ENCODE data around the gene SIVA1.

DNA sequence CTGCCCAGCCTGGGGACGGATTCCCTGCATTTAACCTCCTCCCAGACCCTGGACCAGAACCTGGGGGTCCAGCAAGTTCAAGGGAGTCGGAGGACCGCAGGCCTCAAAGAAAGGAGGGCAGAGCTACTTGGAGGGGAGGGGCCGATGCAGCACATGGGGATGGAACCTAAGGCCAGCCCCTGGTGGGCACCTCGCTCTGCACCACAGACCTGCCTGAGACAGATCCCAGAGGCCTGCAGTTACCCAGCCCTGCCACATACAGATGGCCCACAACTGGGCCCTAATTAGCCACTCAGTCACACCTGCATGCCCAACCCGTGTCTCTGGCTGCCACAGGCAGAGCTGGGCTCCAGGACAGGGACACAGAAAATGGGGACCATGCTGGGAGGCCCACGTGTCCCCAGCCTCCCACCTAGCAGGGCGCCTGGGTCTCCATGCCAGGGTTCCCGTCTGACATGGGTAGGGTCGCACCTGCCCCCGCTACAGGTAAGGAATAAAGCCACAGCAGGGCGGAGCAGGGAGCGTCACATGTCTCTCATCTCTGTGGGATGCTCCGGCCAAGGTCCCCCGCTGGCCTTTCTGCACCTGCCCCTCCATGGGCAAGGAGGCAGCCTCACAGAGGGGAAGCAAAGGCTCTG lies 25.9 kb downstream of the SIVA1 start:
- no peak for TF ChIP-seq POLR2A (IDR thresholded peaks at IDR 0.05; ENCODE audit: low read length)
- TF ChIP-seq GATA1 (IDR thresholded peaks at IDR 0.05; ENCODE audit: low read depth, low read length): no peak

Data from erythroblast (primary cell).